Measurements from ENCODE around the gene ARSG. TPM values are rescaled to one million over a fixed set of nuclear protein-coding genes. Genes with fewer than 3 reads are reported as not detected.
"Not testable (repeated sequence)": the region's sequence is repeated elsewhere in the genome, so short reads cannot be mapped to it uniquely, and the experiment has no call there.

ARSG gene
- total and polyA plus RNA-seq, 2 experiments from 2014 or later = 1.7 to 5.1 TPM

- not testable (repeated sequence) for H4K20me1 ChIP-seq (replicated peaks; ENCODE audit: insufficient read depth); H3K36me3 ChIP-seq (ENCODE audit: insufficient read depth); H3K9me2 ChIP-seq (ENCODE audit: insufficient read depth); H3K4me3 ChIP-seq; H3K9me3 Mint-ChIP-seq; H3K4me3 Mint-ChIP-seq; H3K36me3 Mint-ChIP-seq (ENCODE audit: low read depth); H3K4me1 ChIP-seq (ENCODE audit: insufficient read depth); H2AFZ ChIP-seq; H3K27me3 Mint-ChIP-seq (ENCODE audit: insufficient read depth, low read depth, poor library complexity); H3K27ac Mint-ChIP-seq; H3K4me1 Mint-ChIP-seq; H3K4me2 ChIP-seq; H3K27ac ChIP-seq (ENCODE audit: low read depth); H3F3A ChIP-seq (replicated peaks; ENCODE audit: low read depth); H3K27me3 ChIP-seq (ENCODE audit: insufficient read depth); H3K79me2 ChIP-seq (replicated peaks; ENCODE audit: insufficient read depth)
- peak in 1 of 2 experiments; percentile 54; a peak in 3 of 4 replicates for TF ChIP-seq CTCF (conservative IDR thresholded peaks at IDR 0.05; ENCODE audit: low read depth in 2 of 2)
- DNase-seq (ENCODE audit: low spot score) = peak; percentile 20
- ATAC-seq = peak; percentile 60
Measured at GRCh38 chr17:68263101-68263681, 28.1 kb upstream of the ARSG start.

GRCh38 chr17:68265833-68266232, 25.5 kb upstream of the ARSG start:
- not testable (repeated sequence) for H3K36me3 ChIP-seq (ENCODE audit: insufficient read depth); H3K9me2 ChIP-seq (ENCODE audit: insufficient read depth); H3K4me3 Mint-ChIP-seq; H3K27me3 ChIP-seq (ENCODE audit: insufficient read depth); H3K36me3 Mint-ChIP-seq (ENCODE audit: low read depth); H3K9me3 Mint-ChIP-seq; H3K27ac ChIP-seq (ENCODE audit: low read depth); H2AFZ ChIP-seq; DNase-seq (ENCODE audit: low spot score); H3F3A ChIP-seq (replicated peaks; ENCODE audit: low read depth); H3K4me2 ChIP-seq; H3K27ac Mint-ChIP-seq; H3K4me1 ChIP-seq (ENCODE audit: insufficient read depth); H3K4me3 ChIP-seq; ATAC-seq; H4K20me1 ChIP-seq (replicated peaks; ENCODE audit: insufficient read depth); H3K79me2 ChIP-seq (replicated peaks; ENCODE audit: insufficient read depth); H3K4me1 Mint-ChIP-seq; H3K27me3 Mint-ChIP-seq (ENCODE audit: insufficient read depth, low read depth, poor library complexity)

- Histone ChIP-seq H3K4me2 (no peak overlapping the region), H3K9me2 (ENCODE audit: insufficient read depth) (no peaks in the 10 kb centered on the region), H3K4me3 (no peak overlapping the region), H3K4me1 (ENCODE audit: insufficient read depth) (no peaks in the 10 kb centered on the region), H4K20me1 (replicated peaks; ENCODE audit: insufficient read depth) (no peaks in the 10 kb centered on the region), H3K27ac (ENCODE audit: low read depth) (no peak overlapping the region), H2AFZ (no peak overlapping the region), H3F3A (replicated peaks; ENCODE audit: low read depth) (no peaks in the 10 kb centered on the region), H3K79me2 (replicated peaks; ENCODE audit: insufficient read depth) (no peaks in the 10 kb centered on the region), H3K36me3 (ENCODE audit: insufficient read depth) (no peaks in the 10 kb centered on the region; the same call in 1 of the 2 replicates), H3K27me3 (ENCODE audit: insufficient read depth) (no peaks in the 10 kb centered on the region)
- no peak overlapping the region for H3K27ac Mint-ChIP-seq
- peaks cover 2% of the 10 kb centered on the region for H3K27me3 Mint-ChIP-seq (ENCODE audit: insufficient read depth, low read depth, poor library complexity)
- ATAC-seq (no peak), DNase-seq (ENCODE audit: low spot score) (no peak)
- peaks cover 18% of the 10 kb centered on the region for H3K9me3 Mint-ChIP-seq
- no peaks in the 10 kb centered on the region for H3K4me1 Mint-ChIP-seq
- H3K36me3 Mint-ChIP-seq (ENCODE audit: low read depth) = peaks cover 15% of the 10 kb centered on the region; the same call in 2 of the 3 replicates
- no peak overlapping the region for H3K4me3 Mint-ChIP-seq
- TF ChIP-seq ZNF331 (CRISPR knock-in tag; IDR thresholded peaks at IDR 0.05; ENCODE audit: low read depth) (no peak), REST (IDR thresholded peaks at IDR 0.05; ENCODE audit: unreplicated experiment) (no peak), ZNF462 (CRISPR knock-in tag; IDR thresholded peaks at IDR 0.05) (no peak), POLR2AphosphoS5 (IDR thresholded peaks at IDR 0.05; ENCODE audit: low read depth) (no peak)
Measured at GRCh38 chr17:68273722-68274121, 17.6 kb upstream of the ARSG start.
